Erythroblast (primary cell): ENCODE results near the gene SARM1.

Experiments
- GATA1 ChIP-seq: IDR thresholded peaks from 2 replicates; pipeline ENCODE4 v1.6.1; 2011; ENCODE audit warnings: low read depth, mild to moderate bottlenecking, control low read depth, low read length, moderate library complexity
- POLR2A ChIP-seq: IDR thresholded peaks from 2 replicates; pipeline ENCODE4 v1.6.1; 2011; ENCODE audit warnings: mild to moderate bottlenecking, low read length

DNA sequence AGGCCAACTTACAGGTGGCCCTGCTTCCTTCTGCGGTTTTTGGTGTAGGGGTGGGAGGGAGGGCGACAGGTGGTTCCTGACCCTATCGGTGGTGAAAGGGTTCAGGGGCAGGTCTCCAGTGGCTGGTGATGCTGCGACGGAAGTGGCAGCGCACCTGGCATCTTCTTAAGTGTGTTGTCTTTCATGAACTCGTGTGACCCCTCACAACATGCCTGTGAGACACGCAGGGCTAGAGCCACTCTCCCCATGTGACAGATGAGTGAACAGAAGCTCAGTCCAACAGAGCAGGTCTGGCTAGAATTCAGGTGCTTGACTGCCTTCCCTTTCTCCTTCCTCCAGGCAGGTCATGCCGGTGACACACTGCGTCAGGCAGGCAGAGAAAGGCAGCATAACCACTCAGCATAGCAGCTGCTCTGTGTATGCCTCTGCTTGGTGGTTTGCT, 28.0 kb upstream of the SARM1 start:
- TF ChIP-seq POLR2A = peak; percentile 18
- no peak for TF ChIP-seq GATA1
